Right atrium auricular region (tissue), 2 donors: ENCODE results near the gene SYNC. TPM values are rescaled to one million over a fixed set of nuclear protein-coding genes. Genes with fewer than 3 reads are reported as not detected.

Experiments used
- DNase-seq: peaks from one replicate; pipeline ENCODE4 v3.0.0-alpha.2; 2019; ENCODE audit warnings: low spot score
- H3K27ac ChIP-seq, 2 donors: fragments of 200-600 bp; sonication (generic); 1 replicate in 1 of 2; 2 replicates in 1 of 2; pipeline ENCODE4 v1.5.1; 2016 to 2019
- H3K27me3 ChIP-seq, 2 donors: fragments of 200-600 bp; sonication (generic); one replicate each; pipeline versions ENCODE4 v1.5.1 to v1.6.0; 2017 to 2019
- H3K36me3 ChIP-seq: fragments of 200-600 bp; sonication (generic); one replicate; pipeline ENCODE4 v1.5.1; 2016
- H3K4me1 ChIP-seq, 2 donors: fragments of 200-600 bp; sonication (generic); one replicate each; pipeline versions ENCODE4 v1.5.1 to v1.6.0; 2017 to 2019
- H3K4me3 ChIP-seq, 2 donors: fragments of 200-600 bp; sonication (generic); 1 replicate in 1 of 2; 2 replicates in 1 of 2; pipeline ENCODE4 v1.5.1; 2017 to 2019; ENCODE audit warnings: mild to moderate bottlenecking in 1 of 2, moderate library complexity in 1 of 2
- H3K9me3 ChIP-seq, 2 donors: fragments of 200-600 bp; sonication (generic); one replicate each; pipeline ENCODE4 v1.5.1; 2019
- CTCF ChIP-seq, 2 donors: fragments of 200-600 bp; sonication (generic); IDR thresholded peaks; one replicate each; pipeline ENCODE4 v1.5.1; 2019; ENCODE audit warnings: antibody characterized with exemption in 2 of 2
- total RNA-seq, 2 donors: library from RNA; depleted of rRNA; stranded (reverse); fragments of >200 nt; gene quantifications; one replicate each; pipeline ENCODE4 v1.1.0, GENCODE V29; 2016

Gene SYNC
- total RNA-seq, 2 donors from 2014 or later, result 19.0 to 32.8 TPM

- H3K4me3 ChIP-seq, result no peak overlapping the region
- H3K9me3 ChIP-seq, result no peaks in the 10 kb centered on the region
- no peaks in the 10 kb centered on the region for H3K27me3 ChIP-seq
- no peak overlapping the region for H3K27ac ChIP-seq
- H3K4me1 ChIP-seq, result no peaks in the 10 kb centered on the region
- no peaks in the 10 kb centered on the region for H3K36me3 ChIP-seq
- TF ChIP-seq CTCF (IDR thresholded peaks at IDR 0.05), result no peak
- no peak for DNase-seq
Measured at GRCh38 chr1:32718527-32718926, 16.0 kb upstream of the SYNC start.

- Histone ChIP-seq H3K27ac (no peak overlapping the region), H3K36me3 (no peaks in the 10 kb centered on the region)
- TF ChIP-seq CTCF (IDR thresholded peaks at IDR 0.05), result no peak
Measured at GRCh38 chr1:32718036-32718435, 15.5 kb upstream of the SYNC start.

GRCh38 chr1:32717503-32717902 is 14.9 kb upstream of the SYNC start:
- Histone ChIP-seq H3K4me3 (no peak overlapping the region), H3K9me3 (no peaks in the 10 kb centered on the region), H3K36me3 (no peaks in the 10 kb centered on the region), H3K27me3 (no peaks in the 10 kb centered on the region), H3K27ac (no peak overlapping the region), H3K4me1 (no peaks in the 10 kb centered on the region)
- DNase-seq, result no peak
- TF ChIP-seq CTCF (IDR thresholded peaks at IDR 0.05), result no peak

More at GRCh38 chr1:32718036-32718435, 15.5 kb upstream of the SYNC start:
- DNase-seq, result no peak
- Histone ChIP-seq H3K4me3 (no peak overlapping the region), H3K27me3 (no peaks in the 10 kb centered on the region), H3K9me3 (no peaks in the 10 kb centered on the region), H3K4me1 (no peaks in the 10 kb centered on the region)

GRCh38 chr1:32716312-32717148 is 14.0 kb upstream of the SYNC start:
- no peaks in the 10 kb centered on the region for H3K27me3 ChIP-seq
- H3K4me1 ChIP-seq, result no peaks in the 10 kb centered on the region
- no peaks in the 10 kb centered on the region for H3K9me3 ChIP-seq
- no peaks in the 10 kb centered on the region for H3K36me3 ChIP-seq
- no peak overlapping the region for H3K27ac ChIP-seq
- H3K4me3 ChIP-seq, result no peak overlapping the region
- DNase-seq, result no peak
- no peak for TF ChIP-seq CTCF (IDR thresholded peaks at IDR 0.05)

GRCh38 chr1:32715901-32716311 is 13.3 kb upstream of the SYNC start:
- Histone ChIP-seq H3K27ac (no peak overlapping the region), H3K4me3 (no peak overlapping the region), H3K4me1 (no peaks in the 10 kb centered on the region), H3K36me3 (no peaks in the 10 kb centered on the region), H3K27me3 (no peaks in the 10 kb centered on the region), H3K9me3 (no peaks in the 10 kb centered on the region)
- no peak for DNase-seq
- TF ChIP-seq CTCF (IDR thresholded peaks at IDR 0.05), result no peak

- H3K27me3 ChIP-seq, result no peaks in the 10 kb centered on the region
- H3K4me3 ChIP-seq, result no peak overlapping the region
- TF ChIP-seq CTCF (IDR thresholded peaks at IDR 0.05), result no peak
- H3K9me3 ChIP-seq, result no peaks in the 10 kb centered on the region
- no peaks in the 10 kb centered on the region for H3K4me1 ChIP-seq
- no peak overlapping the region for H3K27ac ChIP-seq
- DNase-seq, result no peak
- H3K36me3 ChIP-seq, result no peaks in the 10 kb centered on the region
Measured at GRCh38 chr1:32714277-32714676, 11.7 kb upstream of the SYNC start.
